GM12891 (cell line): ENCODE data around the gene VGLL4.

ENCODE experiments used
- POLR2A ChIP-seq: IDR thresholded peaks from 2 replicates; pipeline ENCODE4 v1.6.1; 2011; ENCODE audit warnings: low read depth, low read length, control low read depth
- POLR2AphosphoS5 ChIP-seq: IDR thresholded peaks from 2 replicates; pipeline ENCODE4 v1.6.1; 2011; ENCODE audit warnings: low read depth, low read length, control low read depth
- POU2F2 ChIP-seq: IDR thresholded peaks from 2 replicates; pipeline ENCODE4 v1.6.1; 2011; ENCODE audit warnings: low read depth, mild to moderate bottlenecking, control low read depth, low read length, moderate library complexity
- SPI1 ChIP-seq: IDR thresholded peaks from 2 replicates; pipeline ENCODE4 v1.6.1; 2011; ENCODE audit warnings: low read depth, low read length, control low read depth
- TAF1 ChIP-seq: IDR thresholded peaks from 2 replicates; pipeline ENCODE4 v1.6.1; 2011; ENCODE audit warnings: low read depth, low read length, control low read depth

DNA sequence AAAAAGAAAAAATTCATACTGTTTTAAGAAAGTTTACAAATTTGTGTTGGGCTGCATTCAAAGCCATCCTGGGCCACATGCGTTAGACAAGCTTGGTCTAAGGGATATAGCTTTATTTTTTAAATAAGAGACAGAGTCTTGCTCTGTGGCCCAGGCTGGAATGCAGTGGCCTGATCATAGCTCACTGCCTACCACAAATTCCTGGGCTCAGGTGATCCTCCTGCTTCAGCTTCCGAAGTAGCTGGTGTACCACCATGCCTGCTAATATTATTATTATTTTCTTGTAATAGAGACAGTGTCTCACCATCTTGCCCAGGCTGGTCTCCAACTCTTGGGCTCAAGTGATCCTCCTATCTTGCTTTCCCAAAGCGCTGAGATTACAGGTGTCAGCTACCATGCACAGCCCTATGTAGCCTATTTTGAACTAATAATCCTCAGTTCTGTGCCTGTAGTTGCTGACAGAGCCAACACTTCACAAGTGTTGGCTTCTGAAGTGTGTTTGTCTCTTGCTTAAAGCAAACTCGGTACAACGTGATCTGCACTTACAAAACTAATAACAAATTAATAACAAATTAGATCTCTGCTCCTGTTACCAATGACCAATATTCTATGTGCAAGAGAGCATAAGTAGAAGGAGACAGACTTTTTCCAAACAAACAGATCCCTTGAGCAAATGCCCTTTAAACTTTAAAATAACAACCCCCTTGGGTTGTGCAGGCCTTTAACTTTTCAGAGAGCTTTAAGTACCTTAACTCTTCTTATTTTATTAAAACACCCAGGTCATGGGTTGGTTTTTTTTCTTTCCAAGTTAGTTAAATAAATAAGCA is 135.2 kb downstream of the VGLL4 start:
- TF ChIP-seq POLR2A (no peak), POLR2AphosphoS5 (no peak), SPI1 (no peak), POU2F2 (no peak), TAF1 (no peak)
